HCT116 (cell line): Measurements from ENCODE around the gene SGIP1. TPM values are rescaled to one million over a fixed set of nuclear protein-coding genes. Genes with fewer than 3 reads are reported as not detected.
A peak's percentile ranks its signal among the peaks of the same experiment; 100 is the strongest.

Experiments
- ATAC-seq: fragments of 200-7000 bp; cut with Tn5 transposase; 2 replicates; pipeline ENCODE4 v1.9.1; 2020; ENCODE audit warnings: mild to moderate bottlenecking, moderate library complexity
- BruUV-seq: library from RNA; stranded (reverse); fragments of 400-500 nt; replicated peaks from 2 replicates; lab custom pipeline; 2021; lab: Mats Ljungman, UMichigan
- CTCF ChIA-PET: fragments of 300-600 bp; sonication (Branson Sonifier 250); formaldehyde crosslinking; loops from one replicate; lab custom pipeline; 2021; ENCODE audit warnings: antibody characterized with exemption; lab: Charles Lee
- POLR2A ChIA-PET: fragments of 300-600, 350-600 bp; sonication (Branson Sonifier 250); formaldehyde crosslinking; loops from one replicate; lab custom pipeline; 2021; ENCODE audit warnings: antibody characterized with exemption; lab: Charles Lee
- RAD21 ChIA-PET, 2 experiments: fragments of 300-600 bp; sonication (Branson Sonifier 250); formaldehyde crosslinking; loops; one replicate each; lab custom pipeline; 2023; ENCODE audit warnings: low total read pairs in 2 of 2; ENCODE audit not compliant: uncharacterized antibody in 2 of 2, unreplicated experiment in 2 of 2, low non-redundant PET in 1 of 2; lab: Charles Lee
- DNase-seq: peaks from one replicate; pipeline ENCODE4 v3.0.0-alpha.2; 2010; ENCODE audit warnings: low read depth, low spot score
- H2AFZ ChIP-seq: fragments of 200-600 bp; shearing (Covaris generic), sonication (generic); 2 replicates; pipeline ENCODE4 v1.6.1; 2017; ENCODE audit warnings: low read depth, mixed run types, mixed read lengths, antibody characterized with exemption, low read length; ENCODE audit not compliant: poor library complexity, severe bottlenecking
- H3K27ac ChIP-seq: 2 replicates; pipeline ENCODE4 v1.5.1; 2012; ENCODE audit warnings: low read depth, low read length
- H3K27me3 ChIP-seq: fragments of 200-600 bp; sonication (generic); 2 replicates; pipeline ENCODE4 v1.6.1; 2016; ENCODE audit warnings: mixed run types, low read length, mixed read lengths; ENCODE audit not compliant: insufficient read depth
- H3K36me3 ChIP-seq, 2 experiments: fragments of 200-500 bp in 1 of 2; fragments of 200-600 bp in 1 of 2; sonication (Bioruptor generic) in 1 of 2; sonication (generic) in 1 of 2; 2 replicates each; pipeline versions ENCODE4 v1.5.1 to v1.6.1; 2014 to 2016; ENCODE audit warnings: low read length in 2 of 2, inconsistent platforms in 1 of 2, mixed read lengths in 1 of 2, mixed run types in 1 of 2; ENCODE audit not compliant: insufficient read depth in 2 of 2, control insufficient read depth in 1 of 2
- H3K4me1 ChIP-seq, 2 experiments: fragments of 200-600 bp in 1 of 2; sonication (generic) in 1 of 2; 2 replicates each; pipeline versions ENCODE4 v1.5.1 to v1.6.1; 2012 to 2017; ENCODE audit warnings: low read length in 2 of 2, inconsistent platforms in 1 of 2, mild to moderate bottlenecking in 1 of 2, mixed read lengths in 1 of 2, mixed run types in 1 of 2, moderate library complexity in 1 of 2; ENCODE audit not compliant: insufficient read depth in 2 of 2, control insufficient read depth in 1 of 2
- H3K4me2 ChIP-seq: fragments of 200-600 bp; sonication (generic); 2 replicates; pipeline ENCODE4 v1.6.1; 2017; ENCODE audit warnings: mixed run types, low read length, mixed read lengths
- H3K4me3 ChIP-seq, 2 experiments: fragments of 200-600 bp in 1 of 2; sonication (generic) in 1 of 2; replicated peaks in 1 of 2; 2 replicates each; pipeline ENCODE4 v1.5.1; 2011 to 2016; ENCODE audit warnings: low read length in 2 of 2, control low read depth in 1 of 2, low read depth in 1 of 2, mild to moderate bottlenecking in 1 of 2, mixed read lengths in 1 of 2, mixed run types in 1 of 2
- H3K79me2 ChIP-seq: fragments of 200-600 bp; sonication (generic); 2 replicates; pipeline ENCODE4 v1.6.1; 2017; ENCODE audit warnings: mild to moderate bottlenecking, mixed run types, low read length, moderate library complexity, mixed read lengths; ENCODE audit not compliant: insufficient read depth
- H3K9ac ChIP-seq: fragments of 200-600 bp; sonication (generic); 2 replicates; pipeline ENCODE4 v1.6.1; 2016; ENCODE audit warnings: low read length, mixed read lengths
- H3K9me2 ChIP-seq: fragments of 200-600 bp; sonication (generic), shearing (Covaris generic); 2 replicates; pipeline ENCODE4 v1.6.1; 2017; ENCODE audit warnings: mixed run types, mild to moderate bottlenecking, moderate library complexity; ENCODE audit not compliant: insufficient read depth
- H3K9me3 ChIP-seq, 2 experiments: fragments of 200-500 bp in 1 of 2; fragments of 200-600 bp in 1 of 2; sonication (Bioruptor generic) in 1 of 2; sonication (generic) in 1 of 2; 2 replicates each; pipeline ENCODE4 v1.6.1; 2014 to 2017; ENCODE audit warnings: low read length in 2 of 2, mixed read lengths in 2 of 2, inconsistent platforms in 1 of 2, low read depth in 1 of 2, mild to moderate bottlenecking in 1 of 2, mixed run types in 1 of 2, moderate library complexity in 1 of 2; ENCODE audit not compliant: control insufficient read depth in 1 of 2, insufficient read depth in 1 of 2
- H4K20me1 ChIP-seq: fragments of 200-600 bp; sonication (generic), shearing (Covaris generic); 2 replicates; pipeline ENCODE4 v1.6.1; 2017; ENCODE audit warnings: mixed run types, mild to moderate bottlenecking, moderate library complexity; ENCODE audit not compliant: insufficient read depth
- CBX3 ChIP-seq: IDR thresholded peaks from 2 replicates; pipeline ENCODE4 v1.6.1; 2012; ENCODE audit warnings: low read depth
- CEBPB ChIP-seq: IDR thresholded peaks from 2 replicates; pipeline ENCODE4 v1.6.1; 2012; ENCODE audit warnings: low read depth
- EGR1 ChIP-seq: IDR thresholded peaks from 2 replicates; pipeline ENCODE4 v1.6.1; 2012; ENCODE audit warnings: low read depth
- EZH2 ChIP-seq: fragments of 200-600 bp; sonication (generic); IDR thresholded peaks from 2 replicates; pipeline ENCODE4 v1.6.1; 2017; ENCODE audit warnings: antibody characterized with exemption, mixed run types
- POLR2A ChIP-seq: IDR thresholded peaks from 2 replicates; pipeline ENCODE4 v1.7.0; 2011; ENCODE audit warnings: borderline replicate concordance; ENCODE audit not compliant: insufficient read depth, insufficient read length; ENCODE audit errors: extremely low read depth
- POLR2AphosphoS5 ChIP-seq: IDR thresholded peaks from 2 replicates; pipeline ENCODE4 v1.6.1; 2011; ENCODE audit warnings: mild to moderate bottlenecking, low read depth, low read length, moderate library complexity
- RAD21 ChIP-seq: IDR thresholded peaks from 2 replicates; pipeline ENCODE4 v1.6.1; 2012; ENCODE audit warnings: low read depth, mild to moderate bottlenecking
- SIN3A ChIP-seq: IDR thresholded peaks from 2 replicates; pipeline ENCODE4 v1.6.1; 2012; ENCODE audit warnings: low read depth
- SP1 ChIP-seq: IDR thresholded peaks from 2 replicates; pipeline ENCODE4 v1.6.1; 2012; ENCODE audit warnings: low read depth
- SRF ChIP-seq: IDR thresholded peaks from 2 replicates; pipeline ENCODE4 v1.6.1; 2012; ENCODE audit warnings: low read depth
- TCF7L2 ChIP-seq: IDR thresholded peaks from 2 replicates; pipeline ENCODE4 v1.7.0; 2011; ENCODE audit warnings: borderline replicate concordance, inconsistent platforms; ENCODE audit not compliant: insufficient read depth, insufficient read length; ENCODE audit errors: extremely low read depth
- ZFX ChIP-seq: fragments of 450-650 bp; IDR thresholded peaks from 2 replicates; pipeline ENCODE4 v1.6.1; 2017
- intact Hi-C: fragments of 100-400 bp; cut with micrococcal nuclease; formaldehyde crosslinking; loops from 2 replicates; pipeline ENCODE4 v1.10.0; 2022
- total RNA-seq: library from RNA; stranded (reverse); gene quantifications from one replicate; pipeline ENCODE4 v1.2.1, GENCODE V29; 2021; ENCODE audit not compliant: unreplicated experiment
- TF ChIP-seq, protein P1 (sequence below): IDR thresholded peaks from 2 replicates; pipeline ENCODE4 v1.6.1; 2011; ENCODE audit warnings: mild to moderate bottlenecking, low read length, moderate library complexity; ENCODE audit not compliant: insufficient replicate concordance; ENCODE audit errors: extremely low read depth
- TF ChIP-seq, protein P2 (sequence below): IDR thresholded peaks from 2 replicates; pipeline ENCODE4 v1.6.1; 2012
- TF ChIP-seq, protein P3 (sequence below): IDR thresholded peaks from 2 replicates; pipeline ENCODE4 v1.6.1; 2012

SGIP1 gene
- total RNA-seq, 1 experiment from 2014 or later = 0.15 TPM

DNA sequence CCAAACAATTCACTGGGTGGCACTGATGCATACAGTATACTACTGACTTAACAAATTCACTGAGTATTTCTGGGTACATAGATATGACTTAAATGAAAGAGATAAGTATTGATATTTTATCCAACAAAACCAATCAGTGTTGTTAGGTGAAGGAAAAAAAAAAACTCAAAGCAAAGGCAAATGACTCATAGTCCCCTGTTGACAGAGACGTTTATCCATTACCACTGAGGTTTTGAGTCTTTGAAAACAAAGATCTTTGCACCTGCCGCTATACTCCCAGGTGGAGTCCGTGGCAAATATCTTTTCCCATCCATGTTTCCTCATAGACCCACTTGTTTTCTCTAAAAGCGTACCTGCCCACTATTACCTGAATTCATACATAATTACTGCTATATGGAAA lies 236.7 kb downstream of the SGIP1 start:
- CTCF ChIA-PET = no interaction called here
- no peak for TF ChIP-seq CBX3
- Histone ChIP-seq H3K27me3 (no peaks in the 10 kb centered on the region), H3K27ac (no peak overlapping the region), H3K9me3 (no peaks in the 10 kb centered on the region), H3K79me2 (no peaks in the 10 kb centered on the region), H3K9me2 (no peaks in the 10 kb centered on the region), H3K4me3 (no peak overlapping the region), H3K9ac (no peak overlapping the region), H3K4me1 (no peaks in the 10 kb centered on the region), H4K20me1 (no peaks in the 10 kb centered on the region), H3K36me3 (no peaks in the 10 kb centered on the region), H3K4me2 (no peak overlapping the region), H2AFZ (no peak overlapping the region)
- intact Hi-C loops = no loop called here
- POLR2A ChIA-PET = no interaction called here
- BruUV-seq = no TSS peak
- RAD21 ChIA-PET = no interaction called here
- DNase-seq = no peak
- ATAC-seq = no peak

DNA sequence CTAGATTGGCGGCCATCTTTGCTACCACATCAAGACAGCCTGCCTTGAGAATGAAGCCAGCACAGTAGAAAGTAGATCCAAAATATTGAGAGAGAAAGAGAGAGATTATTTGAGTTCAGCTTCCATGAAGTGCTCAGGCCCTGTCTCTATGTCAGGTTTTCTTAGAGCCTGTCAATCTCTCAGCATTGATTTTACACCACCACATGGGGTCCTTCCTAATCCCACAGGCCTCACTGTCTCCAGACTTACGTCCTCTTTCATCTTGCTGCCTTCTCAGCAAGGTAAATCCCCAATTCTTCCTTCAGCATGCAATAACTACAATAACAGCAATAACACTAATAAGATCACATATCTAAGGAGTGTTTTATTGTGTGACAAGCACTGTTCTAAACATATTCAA lies 239.3 kb downstream of the SGIP1 start:
- TF ChIP-seq POLR2AphosphoS5 = no peak
- H3K9ac ChIP-seq = no peak overlapping the region
- H3K9me2 ChIP-seq = no peaks in the 10 kb centered on the region
- H3K4me3 ChIP-seq = no peak overlapping the region
- ChIA-PET POLR2A (no interaction called here), RAD21 (no interaction called here), CTCF (no interaction called here)
- no peaks in the 10 kb centered on the region for H4K20me1 ChIP-seq
- no peaks in the 10 kb centered on the region for H3K79me2 ChIP-seq
- no peaks in the 10 kb centered on the region for H3K4me1 ChIP-seq
- intact Hi-C loops = no loop called here
- BruUV-seq = no TSS peak
- H3K9me3 ChIP-seq = no peaks in the 10 kb centered on the region
- ATAC-seq = no peak
- H3K36me3 ChIP-seq = no peaks in the 10 kb centered on the region
- no peak for DNase-seq
- H3K27me3 ChIP-seq = no peaks in the 10 kb centered on the region
- no peak overlapping the region for H3K4me2 ChIP-seq
- no peak overlapping the region for H3K27ac ChIP-seq
- H2AFZ ChIP-seq = peak overlapping the region; percentile 43

DNA sequence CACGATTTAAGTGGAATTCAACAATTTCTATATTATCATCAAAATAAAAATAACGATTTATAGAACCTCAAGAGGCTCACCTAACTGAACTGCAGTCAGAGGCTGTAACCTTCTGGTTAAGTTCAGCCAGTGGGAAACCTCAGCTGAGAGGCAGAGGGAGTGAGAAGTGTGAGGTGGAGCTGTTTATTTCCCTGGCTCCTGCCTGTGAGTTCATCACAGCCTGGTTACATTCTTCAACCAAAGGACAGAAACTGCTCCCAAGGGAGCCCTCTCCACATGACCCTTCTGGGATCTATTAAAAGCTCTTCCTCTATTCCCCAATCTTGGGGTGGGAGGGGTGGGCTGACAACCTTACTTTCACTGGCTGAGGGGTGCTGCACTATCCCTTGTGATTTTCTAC lies 240.5 kb downstream of the SGIP1 start:
- ATAC-seq = no peak
- H3K4me3 ChIP-seq = no peak overlapping the region
- RAD21 ChIA-PET = no interaction called here
- TF ChIP-seq SP1 (no peak), CEBPB (no peak), SRF (no peak), ZFX (no peak), CBX3 (no peak), EGR1 (no peak), TCF7L2 (no peak), EZH2 (no peak), SIN3A (no peak), RAD21 (no peak), POLR2A (no peak)
- TF ChIP-seq, protein P1, sequence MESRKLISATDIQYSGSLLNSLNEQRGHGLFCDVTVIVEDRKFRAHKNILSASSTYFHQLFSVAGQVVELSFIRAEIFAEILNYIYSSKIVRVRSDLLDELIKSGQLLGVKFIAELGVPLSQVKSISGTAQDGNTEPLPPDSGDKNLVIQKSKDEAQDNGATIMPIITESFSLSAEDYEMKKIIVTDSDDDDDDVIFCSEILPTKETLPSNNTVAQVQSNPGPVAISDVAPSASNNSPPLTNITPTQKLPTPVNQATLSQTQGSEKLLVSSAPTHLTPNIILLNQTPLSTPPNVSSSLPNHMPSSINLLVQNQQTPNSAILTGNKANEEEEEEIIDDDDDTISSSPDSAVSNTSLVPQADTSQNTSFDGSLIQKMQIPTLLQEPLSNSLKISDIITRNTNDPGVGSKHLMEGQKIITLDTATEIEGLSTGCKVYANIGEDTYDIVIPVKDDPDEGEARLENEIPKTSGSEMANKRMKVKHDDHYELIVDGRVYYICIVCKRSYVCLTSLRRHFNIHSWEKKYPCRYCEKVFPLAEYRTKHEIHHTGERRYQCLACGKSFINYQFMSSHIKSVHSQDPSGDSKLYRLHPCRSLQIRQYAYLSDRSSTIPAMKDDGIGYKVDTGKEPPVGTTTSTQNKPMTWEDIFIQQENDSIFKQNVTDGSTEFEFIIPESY = no peak
- TF ChIP-seq, protein P2, sequence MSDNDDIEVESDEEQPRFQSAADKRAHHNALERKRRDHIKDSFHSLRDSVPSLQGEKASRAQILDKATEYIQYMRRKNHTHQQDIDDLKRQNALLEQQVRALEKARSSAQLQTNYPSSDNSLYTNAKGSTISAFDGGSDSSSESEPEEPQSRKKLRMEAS = no peak
- TF ChIP-seq, protein P3, sequence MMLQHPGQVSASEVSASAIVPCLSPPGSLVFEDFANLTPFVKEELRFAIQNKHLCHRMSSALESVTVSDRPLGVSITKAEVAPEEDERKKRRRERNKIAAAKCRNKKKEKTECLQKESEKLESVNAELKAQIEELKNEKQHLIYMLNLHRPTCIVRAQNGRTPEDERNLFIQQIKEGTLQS = no peak

More for the DNA sequence above, 240.5 kb downstream of the SGIP1 start:
- Histone ChIP-seq H3K27me3 (no peaks in the 10 kb centered on the region), H3K9me3 (no peaks in the 10 kb centered on the region), H3K4me2 (no peak overlapping the region), H3K9ac (no peak overlapping the region), H3K79me2 (no peaks in the 10 kb centered on the region), H3K9me2 (no peaks in the 10 kb centered on the region), H3K27ac (no peak overlapping the region), H2AFZ (no peak overlapping the region), H3K4me1 (no peaks in the 10 kb centered on the region), H4K20me1 (no peaks in the 10 kb centered on the region), H3K36me3 (no peaks in the 10 kb centered on the region)
- DNase-seq = no peak
- POLR2A ChIA-PET = no interaction called here
- BruUV-seq = no TSS peak
- intact Hi-C loops = no loop called here
- CTCF ChIA-PET = interaction anchor here (1.6 kb wide), 1 partner anchor 9 kb away, joined by 4 read pairs; no protein-coding TSS in a partner anchor
